Mesenchymal stem cell (in vitro differentiated cells and primary cell): ENCODE results near the gene SCGB3A1.

ENCODE experiments used
- DNase-seq: peaks from one replicate; pipeline ENCODE4 v3.0.0-alpha.2; 2013
- H2AFZ ChIP-seq: one replicate; pipeline ENCODE4 v1.6.1; 2013; ENCODE audit warnings: low read depth, mild to moderate bottlenecking, control low read depth, inconsistent platforms, low read length, moderate library complexity
- H2AK5ac ChIP-seq: 2 replicates; pipeline ENCODE4 v1.6.1; 2013; ENCODE audit warnings: low read length, moderate library complexity, mild to moderate bottlenecking, inconsistent platforms; ENCODE audit not compliant: severe bottlenecking
- H2BK120ac ChIP-seq: one replicate; pipeline ENCODE4 v1.6.1; 2013; ENCODE audit warnings: low read depth, mild to moderate bottlenecking, inconsistent platforms, low read length, moderate library complexity
- H2BK12ac ChIP-seq, 2 experiments: one replicate each; pipeline ENCODE4 v1.6.1; 2013; ENCODE audit warnings: inconsistent platforms in 2 of 2, low read length in 2 of 2, mild to moderate bottlenecking in 2 of 2, moderate library complexity in 2 of 2, control low read depth in 1 of 2
- H2BK15ac ChIP-seq: one replicate; pipeline ENCODE4 v1.6.1; 2013; ENCODE audit warnings: mild to moderate bottlenecking, low read depth, inconsistent platforms; ENCODE audit not compliant: poor library complexity, severe bottlenecking
- H2BK5ac ChIP-seq: 2 replicates; pipeline ENCODE4 v1.6.1; 2013; ENCODE audit warnings: low read depth, mild to moderate bottlenecking, low read length, control low read depth, inconsistent platforms; ENCODE audit not compliant: poor library complexity, severe bottlenecking
- H3K14ac ChIP-seq, 2 experiments: one replicate each; pipeline ENCODE4 v1.6.1; 2013; ENCODE audit warnings: inconsistent platforms in 2 of 2, low read length in 2 of 2, control low read depth in 1 of 2, mild to moderate bottlenecking in 1 of 2, moderate library complexity in 1 of 2
- H3K18ac ChIP-seq, 2 experiments: one replicate each; pipeline ENCODE4 v1.6.1; 2013; ENCODE audit warnings: inconsistent platforms in 2 of 2, low read length in 2 of 2, control low read depth in 1 of 2, low read depth in 1 of 2, mild to moderate bottlenecking in 1 of 2
- H3K23ac ChIP-seq, 2 experiments: one replicate each; pipeline ENCODE4 v1.6.1; 2013; ENCODE audit warnings: inconsistent platforms in 2 of 2, low read length in 2 of 2, mild to moderate bottlenecking in 2 of 2, moderate library complexity in 2 of 2, control low read depth in 1 of 2
- H3K27ac ChIP-seq: 2 replicates; pipeline ENCODE4 v1.5.1; 2013; ENCODE audit warnings: mild to moderate bottlenecking, moderate library complexity, low read length, control low read depth, inconsistent platforms; ENCODE audit not compliant: poor library complexity, severe bottlenecking
- H3K27me3 ChIP-seq, 2 experiments: 2 replicates each; pipeline versions ENCODE4 v1.6.1 to v1.7.0; 2013; ENCODE audit warnings: low read length in 2 of 2, mild to moderate bottlenecking in 2 of 2, moderate library complexity in 2 of 2, control low read depth in 1 of 2, inconsistent platforms in 1 of 2; ENCODE audit not compliant: control insufficient read depth in 1 of 2, insufficient read depth in 1 of 2
- H3K36me3 ChIP-seq, 2 experiments: 2 replicates each; pipeline versions ENCODE4 v1.6.1 to v1.7.0; 2013; ENCODE audit warnings: low read length in 2 of 2, control low read depth in 1 of 2, inconsistent platforms in 1 of 2, low read depth in 1 of 2, mild to moderate bottlenecking in 1 of 2; ENCODE audit not compliant: insufficient read depth in 2 of 2, control insufficient read depth in 1 of 2
- H3K4ac ChIP-seq, 2 experiments: one replicate each; pipeline ENCODE4 v1.6.1; 2013; ENCODE audit warnings: inconsistent platforms in 2 of 2, low read length in 2 of 2, mild to moderate bottlenecking in 2 of 2, moderate library complexity in 2 of 2, control low read depth in 1 of 2, low read depth in 1 of 2
- H3K4me1 ChIP-seq: 2 replicates; pipeline ENCODE4 v1.6.1; 2013; ENCODE audit warnings: low read depth, low read length, control low read depth; ENCODE audit not compliant: control insufficient read depth, insufficient read depth
- H3K4me2 ChIP-seq: 2 replicates; pipeline ENCODE4 v1.6.1; 2013; ENCODE audit warnings: low read length, mild to moderate bottlenecking, inconsistent platforms; ENCODE audit not compliant: poor library complexity, severe bottlenecking
- H3K4me3 ChIP-seq, 2 experiments: 2 replicates each; pipeline versions ENCODE4 v1.5.1 to v1.7.0; 2013; ENCODE audit warnings: low read length in 2 of 2, mild to moderate bottlenecking in 2 of 2, control low read depth in 1 of 2, low read depth in 1 of 2; ENCODE audit not compliant: insufficient read depth in 1 of 2
- H3K79me1 ChIP-seq: replicated peaks from 2 replicates; pipeline ENCODE4 v1.6.1; 2013; ENCODE audit warnings: mild to moderate bottlenecking, control low read depth, low read length, inconsistent platforms; ENCODE audit not compliant: poor library complexity, severe bottlenecking
- H3K9ac ChIP-seq: 2 replicates; pipeline ENCODE4 v1.7.0; 2013; ENCODE audit warnings: mild to moderate bottlenecking, low read length, moderate library complexity
- H3K9me3 ChIP-seq: 2 replicates; pipeline ENCODE4 v1.7.0; 2013; ENCODE audit warnings: mild to moderate bottlenecking, low read length; ENCODE audit not compliant: control insufficient read depth
- H4K8ac ChIP-seq: one replicate; pipeline ENCODE4 v1.6.1; 2013; ENCODE audit warnings: inconsistent platforms, mild to moderate bottlenecking, low read length, moderate library complexity
- H4K91ac ChIP-seq: one replicate; pipeline ENCODE4 v1.6.1; 2013; ENCODE audit warnings: mild to moderate bottlenecking, low read length, inconsistent platforms
- WGBS: methylation state at CpG from one replicate; pipeline ENCODE4 v1.1.7; 2013; ENCODE audit warnings: mixed read lengths; 5-methylcytosine and 5-hydroxymethylcytosine counted together

SCGB3A1 gene

GRCh38 chr5:180601591-180602480, 10.5 kb upstream of the SCGB3A1 start:
- no peak overlapping the region for H2BK5ac ChIP-seq
- 89% methylated on average over 36 of the region's 36 CpGs for WGBS

GRCh38 chr5:180600554-180601041, 9.3 kb upstream of the SCGB3A1 start:
- H3K4me3 ChIP-seq, result no peak overlapping the region
- no peaks in the 10 kb centered on the region for H3K4me1 ChIP-seq
- H3K14ac ChIP-seq, result no peak overlapping the region
- H2AK5ac ChIP-seq, result no peak overlapping the region
- WGBS, result 95% methylated on average over 11 of the region's 12 CpGs
- H3K18ac ChIP-seq, result no peak overlapping the region
- H3K9me3 ChIP-seq, result no peaks in the 10 kb centered on the region
- H4K91ac ChIP-seq, result no peak overlapping the region
- H3K27ac ChIP-seq, result no peak overlapping the region
- no peak overlapping the region for H2AFZ ChIP-seq
- H2BK15ac ChIP-seq, result no peak overlapping the region
- H2BK120ac ChIP-seq, result no peak overlapping the region
- no peak for DNase-seq
- H4K8ac ChIP-seq, result no peak overlapping the region
- H3K79me1 ChIP-seq, result no peaks in the 10 kb centered on the region
- H3K27me3 ChIP-seq, result peaks cover 3 to 46% of the 10 kb centered on the region in 2 experiments
- H3K36me3 ChIP-seq, result no peaks in the 10 kb centered on the region
- no peak overlapping the region for H3K4me2 ChIP-seq
- no peak overlapping the region for H3K9ac ChIP-seq
- no peak overlapping the region for H3K4ac ChIP-seq
- H2BK12ac ChIP-seq, result no peak overlapping the region
- no peak overlapping the region for H3K23ac ChIP-seq
- H2BK5ac ChIP-seq, result no peak overlapping the region

More at GRCh38 chr5:180601591-180602480, 10.5 kb upstream of the SCGB3A1 start:
- no peaks in the 10 kb centered on the region for H3K79me1 ChIP-seq
- no peak overlapping the region for H3K23ac ChIP-seq
- H3K4me1 ChIP-seq, result no peaks in the 10 kb centered on the region
- no peak overlapping the region for H2BK120ac ChIP-seq
- no peak overlapping the region for H2AK5ac ChIP-seq
- H3K27me3 ChIP-seq, result peaks cover 3 to 45% of the 10 kb centered on the region in 2 experiments
- no peak overlapping the region for H2BK15ac ChIP-seq
- H3K14ac ChIP-seq, result no peak overlapping the region
- no peak overlapping the region for H2AFZ ChIP-seq
- no peaks in the 10 kb centered on the region for H3K36me3 ChIP-seq
- no peak overlapping the region for H4K91ac ChIP-seq
- H3K9ac ChIP-seq, result no peak overlapping the region
- H3K4me2 ChIP-seq, result no peak overlapping the region
- no peak for DNase-seq
- H3K9me3 ChIP-seq, result no peaks in the 10 kb centered on the region
- no peak overlapping the region for H4K8ac ChIP-seq
- H3K27ac ChIP-seq, result no peak overlapping the region
- no peak overlapping the region for H3K4ac ChIP-seq
- H2BK12ac ChIP-seq, result no peak overlapping the region
- no peak overlapping the region for H3K18ac ChIP-seq
- no peak overlapping the region for H3K4me3 ChIP-seq

DNA sequence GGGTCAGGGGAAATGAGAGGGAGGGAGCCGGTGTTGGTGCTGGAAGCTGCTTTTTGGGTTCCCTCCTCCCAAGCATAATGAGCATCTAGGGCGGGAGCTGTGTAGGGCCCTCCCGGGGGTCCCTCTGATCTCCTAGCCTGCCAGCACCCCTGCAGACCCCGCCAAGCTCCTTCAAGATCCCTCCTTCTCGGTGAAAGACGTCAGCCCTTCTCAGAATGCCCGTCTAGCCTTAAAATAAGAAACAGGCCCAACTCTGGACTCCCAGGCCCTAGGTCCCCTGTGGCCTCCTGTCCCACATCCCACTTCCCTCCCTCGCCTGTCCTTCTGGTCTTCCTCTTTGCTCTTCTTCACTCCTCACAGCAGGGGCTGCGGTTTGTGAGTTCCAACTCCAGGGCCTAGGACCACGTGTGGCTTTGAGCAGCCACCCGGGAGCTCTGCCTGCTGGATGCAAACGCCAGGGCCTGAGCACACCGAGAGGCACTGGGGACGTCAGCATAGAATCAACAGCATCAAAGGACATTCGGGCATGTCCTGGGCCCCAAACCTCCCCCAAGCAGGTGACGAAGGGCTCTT, 8.8 kb upstream of the SCGB3A1 start:
- no peak overlapping the region for H2AFZ ChIP-seq
- H3K14ac ChIP-seq, result no peak overlapping the region
- no peak overlapping the region for H3K4ac ChIP-seq
- H4K8ac ChIP-seq, result no peak overlapping the region
- no peaks in the 10 kb centered on the region for H3K36me3 ChIP-seq
- H3K23ac ChIP-seq, result no peak overlapping the region
- H2BK120ac ChIP-seq, result no peak overlapping the region
- no peak overlapping the region for H3K27ac ChIP-seq
- no peak for DNase-seq
- H2AK5ac ChIP-seq, result no peak overlapping the region
- H3K4me1 ChIP-seq, result no peaks in the 10 kb centered on the region
- no peak overlapping the region for H2BK5ac ChIP-seq
- H3K9ac ChIP-seq, result no peak overlapping the region
- H2BK12ac ChIP-seq, result no peak overlapping the region
- H3K9me3 ChIP-seq, result no peaks in the 10 kb centered on the region
- no peak overlapping the region for H2BK15ac ChIP-seq
- H3K79me1 ChIP-seq, result no peaks in the 10 kb centered on the region
- no peak overlapping the region for H3K4me3 ChIP-seq
- H3K4me2 ChIP-seq, result no peak overlapping the region
- no peak overlapping the region for H3K18ac ChIP-seq
- no peak overlapping the region for H4K91ac ChIP-seq
- WGBS, result 78% methylated on average over 16 of the region's 16 CpGs
- H3K27me3 ChIP-seq, result peaks cover 3 to 45% of the 10 kb centered on the region in 2 experiments

GRCh38 chr5:180599590-180599914, 8.3 kb upstream of the SCGB3A1 start:
- Histone ChIP-seq H4K91ac (no peak overlapping the region), H3K27ac (no peak overlapping the region), H3K4ac (no peak overlapping the region), H3K27me3 (peaks cover 7 to 39% of the 10 kb centered on the region in 2 experiments), H3K4me3 (no peak overlapping the region), H3K9me3 (no peaks in the 10 kb centered on the region), H2BK12ac (no peak overlapping the region), H2AK5ac (no peak overlapping the region), H3K23ac (no peak overlapping the region), H3K14ac (no peak overlapping the region), H3K36me3 (no peaks in the 10 kb centered on the region), H3K79me1 (no peaks in the 10 kb centered on the region), H3K18ac (no peak overlapping the region), H2BK15ac (no peak overlapping the region), H4K8ac (no peak overlapping the region), H3K9ac (no peak overlapping the region), H3K4me2 (no peak overlapping the region), H2BK5ac (no peak overlapping the region), H2AFZ (no peak overlapping the region), H2BK120ac (no peak overlapping the region), H3K4me1 (peaks cover 1% of the 10 kb centered on the region)
- DNase-seq, result no peak
- 93% methylated on average over 6 of the region's 6 CpGs for WGBS
